Neural progenitor cell (in vitro differentiated cells): ENCODE data around the gene ALDOB. TPM values are rescaled to one million over a fixed set of nuclear protein-coding genes. Genes with fewer than 3 reads are reported as not detected.
A peak's percentile ranks its signal among the peaks of the same experiment; 100 is the strongest.

ENCODE experiments used
- DNase-seq: peaks from one replicate; pipeline ENCODE4 v3.0.0-alpha.2; 2016; ENCODE audit warnings: low spot score
- H2AFZ ChIP-seq: fragments of 200-600 bp; sonication (generic); replicated peaks from 2 replicates; pipeline ENCODE4 v1.6.1; 2016; ENCODE audit warnings: antibody characterized with exemption
- H3F3A ChIP-seq: fragments of 200-600 bp; sonication (generic); 2 replicates; pipeline ENCODE4 v1.6.1; 2016; ENCODE audit warnings: antibody characterized with exemption, low read depth
- H3K27ac ChIP-seq: fragments of 200-600 bp; sonication (generic); 2 replicates; pipeline ENCODE4 v1.5.1; 2016; ENCODE audit warnings: mild to moderate bottlenecking
- H3K27me3 ChIP-seq: fragments of 200-600 bp; sonication (generic); 2 replicates; pipeline ENCODE4 v1.6.1; 2016; ENCODE audit warnings: mild to moderate bottlenecking, moderate library complexity
- H3K36me3 ChIP-seq: fragments of 200-600 bp; sonication (generic); 2 replicates; pipeline ENCODE4 v1.5.1; 2016
- H3K4me1 ChIP-seq: fragments of 200-600 bp; sonication (generic); 2 replicates; pipeline ENCODE4 v1.6.1; 2016; ENCODE audit warnings: mixed run types
- H3K4me2 ChIP-seq: fragments of 200-600 bp; sonication (generic); 2 replicates; pipeline ENCODE4 v1.6.1; 2016
- H3K4me3 ChIP-seq: fragments of 200-600 bp; sonication (generic); 2 replicates; pipeline ENCODE4 v1.5.1; 2016
- H3K79me2 ChIP-seq: fragments of 200-600 bp; sonication (generic); 2 replicates; pipeline ENCODE4 v1.6.1; 2016; ENCODE audit warnings: low read depth
- H3K9ac ChIP-seq: fragments of 200-600 bp; sonication (generic); 2 replicates; pipeline ENCODE4 v1.6.1; 2016
- H3K9me3 ChIP-seq: fragments of 200-600 bp; sonication (generic); 2 replicates; pipeline ENCODE4 v1.5.1; 2016; ENCODE audit warnings: low read depth
- H4K20me1 ChIP-seq: fragments of 200-600 bp; sonication (generic); 2 replicates; pipeline ENCODE4 v1.6.1; 2016; ENCODE audit warnings: low read depth
- H3K27ac Mint-ChIP-seq: 3 replicates; pipeline ENCODE4 v1.8.0; 2021; ENCODE audit warnings: mixed read lengths
- H3K27me3 Mint-ChIP-seq: 2 replicates; pipeline ENCODE4 v1.8.0; 2022; ENCODE audit warnings: low read depth, mild to moderate bottlenecking, inconsistent platforms, moderate library complexity, mixed read lengths; ENCODE audit not compliant: insufficient read depth
- H3K36me3 Mint-ChIP-seq: 3 replicates; pipeline ENCODE4 v1.8.0; 2021; ENCODE audit warnings: mixed read lengths
- H3K4me1 Mint-ChIP-seq: 3 replicates; pipeline ENCODE4 v1.8.0; 2021; ENCODE audit warnings: mixed read lengths
- H3K4me3 Mint-ChIP-seq: 3 replicates; pipeline ENCODE4 v1.8.0; 2021; ENCODE audit warnings: mild to moderate bottlenecking, moderate library complexity, mixed read lengths
- H3K9me3 Mint-ChIP-seq: 3 replicates; pipeline ENCODE4 v1.8.0; 2020; ENCODE audit warnings: mixed read lengths
- EZH2 ChIP-seq: fragments of 200-600 bp; sonication (generic); IDR thresholded peaks from 2 replicates; pipeline ENCODE4 v1.6.1; 2017; ENCODE audit warnings: antibody characterized with exemption, mild to moderate bottlenecking, moderate library complexity
- EZH2phosphoT487 ChIP-seq: fragments of 200-600 bp; sonication (generic); IDR thresholded peaks from 2 replicates; pipeline ENCODE4 v1.6.1; 2017; ENCODE audit warnings: antibody characterized with exemption
- total RNA-seq: library from RNA; depleted of rRNA; stranded (reverse); fragments of >200 nt; gene quantifications from 2 replicates; pipeline ENCODE4 v1.2.3, GENCODE V29; 2015; ENCODE audit warnings: low replicate concordance
- TF ChIP-seq, protein P1 (sequence below): fragments of 200-600 bp; sonication (generic); IDR thresholded peaks from 2 replicates; pipeline ENCODE4 v1.5.1; 2017; ENCODE audit warnings: antibody characterized with exemption, mild to moderate bottlenecking

Gene ALDOB
- total RNA-seq, 1 donor from 2014 or later, result not detected

GRCh38 chr9:101394687-101395086 lies 40.9 kb downstream of the ALDOB start:
- no peak overlapping the region for H3K4me2 ChIP-seq
- no peak for DNase-seq
- no peak overlapping the region for H2AFZ ChIP-seq
- peaks cover 22% of the 10 kb centered on the region for H3K36me3 ChIP-seq
- no peaks in the 10 kb centered on the region for H3F3A ChIP-seq
- H3K9ac ChIP-seq, result no peak overlapping the region
- H3K27ac Mint-ChIP-seq, result no peak overlapping the region
- peaks cover 9% of the 10 kb centered on the region for H3K4me1 Mint-ChIP-seq
- peaks cover 66% of the 10 kb centered on the region for H3K36me3 Mint-ChIP-seq
- H3K4me1 ChIP-seq, result peaks cover 8% of the 10 kb centered on the region
- peaks cover 8% of the 10 kb centered on the region for H3K27me3 Mint-ChIP-seq
- H3K79me2 ChIP-seq, result peaks cover 90% of the 10 kb centered on the region
- H3K27me3 ChIP-seq, result no peaks in the 10 kb centered on the region
- H3K4me3 Mint-ChIP-seq, result no peak overlapping the region
- H4K20me1 ChIP-seq, result no peaks in the 10 kb centered on the region
- no peak overlapping the region for H3K27ac ChIP-seq
- H3K9me3 ChIP-seq, result peaks cover 10% of the 10 kb centered on the region
- peaks cover 57% of the 10 kb centered on the region for H3K9me3 Mint-ChIP-seq
- H3K4me3 ChIP-seq, result no peak overlapping the region
- no peak for TF ChIP-seq EZH2phosphoT487
- TF ChIP-seq, protein P1, sequence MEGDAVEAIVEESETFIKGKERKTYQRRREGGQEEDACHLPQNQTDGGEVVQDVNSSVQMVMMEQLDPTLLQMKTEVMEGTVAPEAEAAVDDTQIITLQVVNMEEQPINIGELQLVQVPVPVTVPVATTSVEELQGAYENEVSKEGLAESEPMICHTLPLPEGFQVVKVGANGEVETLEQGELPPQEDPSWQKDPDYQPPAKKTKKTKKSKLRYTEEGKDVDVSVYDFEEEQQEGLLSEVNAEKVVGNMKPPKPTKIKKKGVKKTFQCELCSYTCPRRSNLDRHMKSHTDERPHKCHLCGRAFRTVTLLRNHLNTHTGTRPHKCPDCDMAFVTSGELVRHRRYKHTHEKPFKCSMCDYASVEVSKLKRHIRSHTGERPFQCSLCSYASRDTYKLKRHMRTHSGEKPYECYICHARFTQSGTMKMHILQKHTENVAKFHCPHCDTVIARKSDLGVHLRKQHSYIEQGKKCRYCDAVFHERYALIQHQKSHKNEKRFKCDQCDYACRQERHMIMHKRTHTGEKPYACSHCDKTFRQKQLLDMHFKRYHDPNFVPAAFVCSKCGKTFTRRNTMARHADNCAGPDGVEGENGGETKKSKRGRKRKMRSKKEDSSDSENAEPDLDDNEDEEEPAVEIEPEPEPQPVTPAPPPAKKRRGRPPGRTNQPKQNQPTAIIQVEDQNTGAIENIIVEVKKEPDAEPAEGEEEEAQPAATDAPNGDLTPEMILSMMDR, result no peak
- TF ChIP-seq EZH2, result no peak

DNA sequence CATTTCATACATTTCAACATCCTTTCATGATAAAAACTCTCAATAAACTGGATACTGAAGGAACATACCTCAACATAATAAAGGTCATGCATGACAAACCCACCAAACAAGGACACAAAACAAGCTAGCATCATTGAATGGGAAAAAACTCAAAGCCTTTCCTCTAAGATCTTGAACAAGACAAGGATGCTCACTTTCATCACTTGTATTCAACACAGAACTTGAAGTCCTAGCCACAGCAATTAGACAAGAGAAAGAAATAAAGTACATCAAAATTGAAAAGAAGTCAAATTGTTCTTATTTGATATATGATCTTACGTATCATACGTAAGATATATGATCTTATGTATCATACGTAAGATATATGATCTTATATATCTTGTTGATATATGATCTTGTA lies 42.4 kb downstream of the ALDOB start:
- Histone ChIP-seq H3K4me2 (no peak overlapping the region), H3K9ac (no peak overlapping the region), H3K36me3 (peaks cover 22% of the 10 kb centered on the region), H3F3A (peaks cover 14% of the 10 kb centered on the region), H2AFZ (no peak overlapping the region), H3K27me3 (no peaks in the 10 kb centered on the region), H3K4me1 (peaks cover 4% of the 10 kb centered on the region), H3K4me3 (no peak overlapping the region), H3K27ac (no peak overlapping the region), H4K20me1 (no peaks in the 10 kb centered on the region), H3K79me2 (peaks cover 81% of the 10 kb centered on the region), H3K9me3 (peaks cover 10% of the 10 kb centered on the region)
- H3K36me3 Mint-ChIP-seq, result peaks cover 79% of the 10 kb centered on the region
- H3K27ac Mint-ChIP-seq, result no peak overlapping the region
- peaks cover 58% of the 10 kb centered on the region for H3K9me3 Mint-ChIP-seq
- no peak overlapping the region for H3K4me3 Mint-ChIP-seq
- TF ChIP-seq EZH2phosphoT487, result no peak
- no peak for TF ChIP-seq EZH2
- TF ChIP-seq, protein P1, result no peak
- peaks cover 9% of the 10 kb centered on the region for H3K4me1 Mint-ChIP-seq
- DNase-seq, result no peak
- H3K27me3 Mint-ChIP-seq, result peaks cover 3% of the 10 kb centered on the region

GRCh38 chr9:101388507-101388993 lies 47.0 kb downstream of the ALDOB start:
- TF ChIP-seq, protein P1, result peak; percentile 35
- TF ChIP-seq EZH2, result no peak
- H3K9ac ChIP-seq, result no peak overlapping the region
- peaks cover 32% of the 10 kb centered on the region for H3K36me3 ChIP-seq
- no peaks in the 10 kb centered on the region for H4K20me1 ChIP-seq
- H2AFZ ChIP-seq, result no peak overlapping the region
- H3K4me2 ChIP-seq, result no peak overlapping the region
- H3K27ac Mint-ChIP-seq, result no peak overlapping the region
- no peaks in the 10 kb centered on the region for H3K4me1 ChIP-seq
- H3K27ac ChIP-seq, result no peak overlapping the region
- H3K9me3 Mint-ChIP-seq, result peaks cover 54% of the 10 kb centered on the region
- peaks cover 35% of the 10 kb centered on the region for H3K79me2 ChIP-seq
- no peak overlapping the region for H3K4me3 Mint-ChIP-seq
- DNase-seq, result no peak
- peaks cover 71% of the 10 kb centered on the region for H3K36me3 Mint-ChIP-seq
- H3K4me1 Mint-ChIP-seq, result peaks cover 5% of the 10 kb centered on the region
- no peak overlapping the region for H3K4me3 ChIP-seq
- no peaks in the 10 kb centered on the region for H3K27me3 ChIP-seq
- H3K9me3 ChIP-seq, result peaks cover 18% of the 10 kb centered on the region
- peaks cover 18% of the 10 kb centered on the region for H3F3A ChIP-seq
- peaks cover 6% of the 10 kb centered on the region for H3K27me3 Mint-ChIP-seq
